Measurements from ENCODE around the gene KLHL6. TPM values are rescaled to one million over a fixed set of nuclear protein-coding genes. Genes with fewer than 3 reads are reported as not detected.
"Not testable (repeated sequence)": the region's sequence is repeated elsewhere in the genome, so short reads cannot be mapped to it uniquely, and the experiment has no call there.

Gene KLHL6
- total RNA-seq, 2 experiments from 2014 or later, result 32.4 to 32.6 TPM

DNA sequence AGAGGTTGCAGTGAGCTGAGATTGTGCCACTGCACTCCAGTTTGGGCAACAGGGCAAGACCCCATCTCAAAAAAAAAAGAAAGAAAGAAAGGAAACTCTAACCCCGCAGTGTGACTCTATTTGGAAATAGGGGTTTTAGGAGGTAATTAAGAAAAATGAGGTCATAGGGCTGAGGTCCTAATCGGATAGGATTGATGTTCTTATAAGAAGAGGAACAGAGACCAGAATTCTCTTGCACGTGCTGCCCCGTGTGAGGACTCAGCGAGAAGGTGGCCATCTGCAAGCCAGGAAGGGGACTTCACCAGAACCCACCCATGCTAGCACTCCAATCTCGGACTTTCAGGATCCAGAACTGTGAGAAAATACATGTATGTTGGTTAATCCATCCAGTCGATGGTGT is 25.8 kb downstream of the KLHL6 start:
- DNase-seq (no peak), ATAC-seq (no peak)
- POLR2A ChIA-PET, result no interaction called here
- Mint-ChIP-seq H3K9me3 (peaks cover 1% of the 10 kb centered on the region), H3K27ac (peak overlapping the region; percentile 24), H3K4me1 (ENCODE audit: low read depth) (peaks cover 54% of the 10 kb centered on the region), H3K27me3 (no peaks in the 10 kb centered on the region), H3K4me3 (no peak overlapping the region), H3K36me3 (ENCODE audit: low read depth) (peaks cover 55% of the 10 kb centered on the region)
- intact Hi-C loops (cut with micrococcal nuclease), result no loop called here
- no peak for TF ChIP-seq CTCF (IDR thresholded peaks at IDR 0.05)
- CTCF ChIA-PET, result interaction anchor here (1.4 kb wide), 1 partner anchor 12 kb away, joined by 7 read pairs; no protein-coding TSS in a partner anchor

DNA sequence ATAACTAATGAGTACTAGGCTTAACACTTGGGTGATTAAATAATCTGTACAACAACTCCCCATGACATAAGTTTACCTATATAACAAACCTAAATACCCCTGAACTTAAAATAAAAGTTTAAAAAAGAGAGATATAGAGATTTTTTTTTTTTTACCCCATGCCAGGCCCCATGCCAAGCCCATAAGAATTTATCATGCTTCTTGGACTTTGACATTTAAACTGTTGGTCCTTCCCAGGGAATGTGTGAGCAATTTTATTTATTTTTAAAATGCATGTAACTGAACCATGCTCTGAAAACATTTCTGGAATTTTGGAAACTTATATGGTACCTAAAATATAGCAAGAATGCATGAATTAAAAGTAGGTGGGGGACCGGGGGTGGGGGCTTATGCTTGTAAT is 26.3 kb downstream of the KLHL6 start:
- no peak for TF ChIP-seq CTCF (IDR thresholded peaks at IDR 0.05)
- intact Hi-C loops (cut with micrococcal nuclease), result no loop called here
- Mint-ChIP-seq H3K27me3 (no peaks in the 10 kb centered on the region), H3K36me3 (ENCODE audit: low read depth) (peaks cover 60% of the 10 kb centered on the region), H3K4me1 (ENCODE audit: low read depth) (peaks cover 55% of the 10 kb centered on the region), H3K27ac (no peak overlapping the region), H3K9me3 (peaks cover 1% of the 10 kb centered on the region), H3K4me3 (no peak overlapping the region)
- DNase-seq, result no peak
- POLR2A ChIA-PET, result interaction anchor here (0.6 to 1.3 kb wide), 3 partner anchors 11 to 15 kb away, joined by 3 read pairs; no protein-coding TSS in a partner anchor
- no peak for ATAC-seq
- CTCF ChIA-PET, result interaction anchor here (0.9 to 1.9 kb wide), 4 partner anchors 8 to 21 kb away, joined by 3 to 8 read pairs (median 5); no protein-coding TSS in a partner anchor

- H3K4me1 Mint-ChIP-seq (ENCODE audit: low read depth), result peaks cover 53% of the 10 kb centered on the region
- DNase-seq; ATAC-seq; intact Hi-C loops (cut with micrococcal nuclease); H3K27me3 Mint-ChIP-seq; H3K4me3 Mint-ChIP-seq; H3K9me3 Mint-ChIP-seq; H3K27ac Mint-ChIP-seq: not testable (repeated sequence)
- ChIA-PET POLR2A (interaction anchor here (0.6 to 1.3 kb wide), 4 partner anchors 8 to 16 kb away, joined by 3 read pairs; no protein-coding TSS in a partner anchor), CTCF (interaction anchor here (0.9 to 1.9 kb wide), 4 partner anchors 8 to 22 kb away, joined by 3 to 8 read pairs (median 5); no protein-coding TSS in a partner anchor)
- H3K36me3 Mint-ChIP-seq (ENCODE audit: low read depth), result peaks cover 61% of the 10 kb centered on the region
Observed at GRCh38 chr3:183528758-183529157, 26.7 kb downstream of the KLHL6 start.

DNA sequence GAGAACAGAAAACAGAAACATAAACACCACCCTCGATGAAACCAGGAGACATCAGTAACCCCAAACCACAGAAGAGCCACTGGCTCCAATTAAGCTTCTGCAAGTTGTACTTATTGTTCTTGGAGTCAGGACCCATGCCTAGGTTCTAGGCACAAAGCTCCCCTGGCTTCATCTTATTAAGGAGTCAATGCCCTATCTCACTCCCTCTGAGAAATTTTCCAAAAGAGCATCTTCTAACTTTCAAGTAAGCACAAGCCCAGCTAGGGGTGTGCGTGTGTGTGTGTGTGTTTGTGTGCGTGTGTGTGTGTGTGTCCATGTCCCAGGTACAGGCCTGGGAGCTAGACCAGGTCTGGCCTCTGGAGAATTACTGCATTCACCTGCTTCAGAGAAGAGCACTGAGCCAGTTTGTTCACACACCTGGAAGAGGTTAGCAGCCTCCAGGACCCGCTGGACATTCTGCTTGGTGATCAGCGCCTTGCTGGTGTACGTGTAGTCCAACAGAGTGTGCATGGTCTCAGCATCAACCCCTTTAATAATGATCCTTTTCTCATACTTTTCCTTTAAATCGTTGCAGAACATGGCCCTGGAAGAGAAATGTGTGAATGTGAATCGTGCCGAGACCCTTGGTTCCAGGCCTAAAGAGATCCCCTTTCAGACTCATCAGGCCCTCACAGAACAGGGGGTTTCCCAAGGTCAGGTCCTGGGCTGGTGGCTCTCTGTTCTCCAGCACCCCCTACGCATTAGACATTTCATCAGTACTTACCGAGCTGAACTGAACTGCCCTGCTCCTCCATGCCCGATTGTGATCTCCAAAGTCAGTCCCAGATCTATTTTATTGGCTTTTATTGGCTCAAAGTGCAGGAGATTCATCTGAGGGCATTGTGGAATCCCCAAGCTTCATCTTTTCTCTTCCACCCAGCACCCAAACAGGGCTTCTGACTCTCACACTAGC is 27.8 kb downstream of the KLHL6 start:
- Mint-ChIP-seq H3K27ac (peak overlapping the region; percentile 56), H3K4me1 (ENCODE audit: low read depth) (peaks cover 45% of the 10 kb centered on the region), H3K27me3 (no peaks in the 10 kb centered on the region), H3K36me3 (ENCODE audit: low read depth) (peaks cover 66% of the 10 kb centered on the region), H3K4me3 (no peak overlapping the region), H3K9me3 (peaks cover 1% of the 10 kb centered on the region)
- intact Hi-C loops (cut with micrococcal nuclease), result no loop called here
- POLR2A ChIA-PET, result interaction anchor here (1.0 to 1.4 kb wide), 7 partner anchors 9 to 170 kb away, joined by 3 to 4 read pairs (median 3); partner anchors contain the start of genes KLHL6 and YEATS2
- CTCF ChIA-PET, result interaction anchor here (0.5 to 1.9 kb wide), 5 partner anchors 10 to 122 kb away, joined by 3 to 8 read pairs (median 4); no protein-coding TSS in a partner anchor
- DNase-seq (peak; percentile 37), ATAC-seq (peak; percentile 80)
- no peak for TF ChIP-seq CTCF (IDR thresholded peaks at IDR 0.05)

DNA sequence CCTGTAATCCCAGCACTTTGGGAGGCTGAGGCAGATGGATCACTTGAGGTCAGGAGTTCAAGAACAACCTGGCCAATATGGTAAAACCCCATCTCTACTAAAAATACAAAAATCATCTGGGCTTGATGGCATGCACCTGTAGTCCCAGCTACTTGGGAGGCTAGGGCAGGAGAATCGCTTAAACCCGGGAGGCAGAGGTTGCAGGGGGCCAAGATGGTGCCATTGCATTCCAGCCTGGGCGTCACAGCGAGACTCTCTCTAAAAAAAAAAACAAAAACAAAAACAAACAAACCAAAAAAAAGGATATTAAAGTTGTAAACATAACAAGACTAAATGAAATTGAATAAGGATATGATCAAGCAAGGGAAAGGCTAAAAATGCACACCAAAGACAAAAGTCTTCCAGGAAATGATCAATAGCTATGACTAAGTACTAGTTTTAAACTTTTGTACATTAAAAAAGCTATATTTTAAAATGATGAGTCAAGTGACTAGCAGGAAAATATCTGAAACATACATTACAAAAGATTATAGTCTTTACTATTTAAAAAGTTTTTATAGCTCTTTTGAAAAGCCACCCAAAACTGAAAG is 28.6 kb downstream of the KLHL6 start:
- Mint-ChIP-seq H3K9me3 (peaks cover 1% of the 10 kb centered on the region), H3K4me3 (no peak overlapping the region), H3K36me3 (ENCODE audit: low read depth) (peaks cover 62% of the 10 kb centered on the region), H3K27ac (peak overlapping the region; percentile 56), H3K27me3 (no peaks in the 10 kb centered on the region), H3K4me1 (ENCODE audit: low read depth) (peaks cover 41% of the 10 kb centered on the region)
- ChIA-PET POLR2A (interaction anchor here (1.0 to 1.4 kb wide), 4 partner anchors 11 to 171 kb away, joined by 3 to 4 read pairs (median 4); partner anchors contain the start of genes KLHL6 and YEATS2), CTCF (interaction anchor here (0.8 to 1.9 kb wide), 2 partner anchors 24 to 123 kb away, joined by 3 to 6 read pairs; no protein-coding TSS in a partner anchor)
- no peak for TF ChIP-seq CTCF (IDR thresholded peaks at IDR 0.05)
- intact Hi-C loops (cut with micrococcal nuclease), result no loop called here
- DNase-seq (no peak), ATAC-seq (peak; percentile 48)
